Endothelial cell of umbilical vein (primary cell): ENCODE data around the gene PPFIBP2. TPM values are rescaled to one million over a fixed set of nuclear protein-coding genes. Genes with fewer than 3 reads are reported as not detected.

Experiments used
- BruUV-seq: library from RNA; stranded (reverse); fragments of 400-500 nt; replicated peaks from 2 replicates; lab custom pipeline; 2021; lab: Mats Ljungman, UMichigan
- CTCF ChIA-PET: fragments of 300-600, 350-600 bp; sonication (Branson Sonifier 250); formaldehyde crosslinking; loops from one replicate; lab custom pipeline; 2021; ENCODE audit warnings: antibody characterized with exemption, inconsistent platforms; lab: Charles Lee
- POLR2A ChIA-PET: fragments of 300-600, 350-600 bp; sonication (Branson Sonifier 250); formaldehyde crosslinking; loops from one replicate; lab custom pipeline; 2021; ENCODE audit warnings: antibody characterized with exemption, inconsistent platforms; lab: Charles Lee
- DNase-seq: peaks from one replicate; pipeline ENCODE4 v3.0.0-alpha.2; 2011; ENCODE audit warnings: low read depth, low spot score
- FAIRE-seq: peaks from 2 replicates; lab custom pipeline; 2011; peaks lifted over from hg19 to GRCh38; lab: Jason Lieb, UNC
- H2AFZ ChIP-seq: 2 replicates; pipeline ENCODE4 v1.6.0; 2012; ENCODE audit warnings: low read depth, low read length, control low read depth, inconsistent platforms
- H3K27ac ChIP-seq: 2 replicates; pipeline ENCODE4 v1.5.1; 2011; ENCODE audit warnings: low read depth, mild to moderate bottlenecking, control low read depth, low read length, moderate library complexity; ENCODE audit not compliant: insufficient read depth
- H3K27me3 ChIP-seq, 2 experiments: 2 replicates each; pipeline versions ENCODE4 v1.6.0 to v1.6.1; 2011; ENCODE audit warnings: low read length in 2 of 2, mixed read lengths in 1 of 2; ENCODE audit not compliant: control insufficient read depth in 2 of 2, insufficient read depth in 2 of 2
- H3K36me3 ChIP-seq, 2 experiments: 2 replicates in 1 of 2; 3 replicates in 1 of 2; pipeline ENCODE4 v1.5.1; 2011; ENCODE audit warnings: low read length in 2 of 2, mild to moderate bottlenecking in 1 of 2, moderate library complexity in 1 of 2; ENCODE audit not compliant: control insufficient read depth in 2 of 2, insufficient read depth in 2 of 2; ENCODE audit errors: extremely low read depth in 1 of 2
- H3K4me1 ChIP-seq: 3 replicates; pipeline ENCODE4 v1.5.1; 2011; ENCODE audit warnings: mild to moderate bottlenecking, low read length; ENCODE audit not compliant: control insufficient read depth, insufficient read depth; ENCODE audit errors: extremely low read depth
- H3K4me2 ChIP-seq: 2 replicates; pipeline ENCODE4 v1.6.1; 2011; ENCODE audit warnings: low read length, control low read depth, mixed read lengths; ENCODE audit not compliant: insufficient read depth
- H3K4me3 ChIP-seq, 3 experiments: fragments of 200-600 bp in 1 of 3; sonication (generic), shearing (Covaris generic) in 1 of 3; replicated peaks in 1 of 3; 2 replicates each; pipeline ENCODE4 v1.5.1; 2011 to 2016; ENCODE audit warnings: control low read depth in 3 of 3, low read length in 3 of 3, mild to moderate bottlenecking in 2 of 3, inconsistent platforms in 1 of 3, low read depth in 1 of 3, moderate library complexity in 1 of 3; ENCODE audit not compliant: insufficient read depth in 1 of 3
- H3K79me2 ChIP-seq: 2 replicates; pipeline ENCODE4 v1.6.0; 2012; ENCODE audit warnings: low read length, inconsistent platforms; ENCODE audit not compliant: control insufficient read depth, insufficient read depth
- H3K9ac ChIP-seq: replicated peaks from 2 replicates; pipeline ENCODE3; 2011; ENCODE audit warnings: low read length, control low read depth; ENCODE audit not compliant: insufficient read depth; ENCODE audit errors: extremely low read depth
- H3K9me1 ChIP-seq: replicated peaks from 3 replicates; pipeline ENCODE4 v1.6.0; 2011; ENCODE audit warnings: mild to moderate bottlenecking, low read length; ENCODE audit not compliant: control insufficient read depth, insufficient read depth; ENCODE audit errors: extremely low read depth
- H3K9me3 ChIP-seq: replicated peaks from 2 replicates; pipeline ENCODE4 v1.5.1; 2012; ENCODE audit warnings: low read length, inconsistent platforms; ENCODE audit not compliant: control insufficient read depth, insufficient read depth
- H4K20me1 ChIP-seq: replicated peaks from 2 replicates; pipeline ENCODE3; 2011; ENCODE audit warnings: mild to moderate bottlenecking, low read length; ENCODE audit not compliant: control insufficient read depth, insufficient read depth; ENCODE audit errors: extremely low read depth
- CTCF ChIP-seq, 2 donors: IDR thresholded peaks; 1 replicate in 1 of 2; 2 replicates in 1 of 2; pipeline ENCODE4 v1.5.1; 2011; ENCODE audit warnings: low read length in 2 of 2, mild to moderate bottlenecking in 2 of 2, moderate library complexity in 2 of 2, control low read depth in 1 of 2, inconsistent platforms in 1 of 2, low read depth in 1 of 2; ENCODE audit not compliant: insufficient read depth in 1 of 2; ENCODE audit errors: extremely low read depth in 1 of 2
- EZH2 ChIP-seq: IDR thresholded peaks from 2 replicates; pipeline ENCODE4 v1.6.1; 2012; ENCODE audit warnings: borderline replicate concordance, low read depth, mild to moderate bottlenecking, moderate library complexity, low read length, inconsistent platforms; ENCODE audit not compliant: severe bottlenecking
- FOS ChIP-seq: IDR thresholded peaks from 2 replicates; pipeline ENCODE4 v1.6.1; 2011; ENCODE audit warnings: mild to moderate bottlenecking, low read length, moderate library complexity, borderline replicate concordance; ENCODE audit not compliant: insufficient read depth
- GATA2 ChIP-seq: IDR thresholded peaks from 2 replicates; pipeline ENCODE4 v1.7.0; 2011; ENCODE audit warnings: low read depth, mild to moderate bottlenecking, moderate library complexity, mixed read lengths, low read length; ENCODE audit not compliant: insufficient read length, insufficient read depth
- JUN ChIP-seq: IDR thresholded peaks from 2 replicates; pipeline ENCODE4 v1.6.1; 2011; ENCODE audit warnings: borderline replicate concordance, low read depth; ENCODE audit not compliant: insufficient read length, insufficient read depth
- MYC ChIP-seq: IDR thresholded peaks from one replicate; pipeline ENCODE4 v1.6.1; 2011; ENCODE audit warnings: mild to moderate bottlenecking, low read depth, low read length
- POLR2A ChIP-seq: IDR thresholded peaks from 2 replicates; pipeline ENCODE4 v1.6.1; 2012; ENCODE audit warnings: low read depth, mild to moderate bottlenecking, control low read depth, low read length
- POLR2AphosphoS5 ChIP-seq: IDR thresholded peaks from 2 replicates; pipeline ENCODE4 v1.6.1; 2012; ENCODE audit warnings: low read depth, mild to moderate bottlenecking, control low read depth, low read length, moderate library complexity; ENCODE audit not compliant: insufficient read depth
- dilution Hi-C: fragments of 300-500 bp; cut with MboI; formaldehyde crosslinking; loops from one replicate; pipeline ENCODE4 v1.15.0; 2019; ENCODE audit warnings: low sequenced_read_pairs; ENCODE audit not compliant: extremely low pct_ligation_motif_present
- intact Hi-C: fragments of 100-400 bp; cut with micrococcal nuclease; formaldehyde crosslinking; loops from one replicate; pipeline ENCODE4 v1.10.0; 2022
- polyA plus RNA-seq, 4 experiments: library from polyadenylated mRNA; depleted of rRNA in 3 of 4; stranded (reverse) in 3 of 4; unstranded in 1 of 4; fragments of >200 nt; gene quantifications; 2 replicates each; pipeline versions ENCODE4 v1.2.1 to v1.2.3, GENCODE V29; 2011 to 2012; ENCODE audit warnings: missing spikeins in 1 of 4
- total RNA-seq: library from RNA; stranded (reverse); gene quantifications from 2 replicates; pipeline ENCODE4 v1.2.3, GENCODE V29; 2021
- TF ChIP-seq, protein P1 (sequence below): IDR thresholded peaks from 2 replicates; pipeline ENCODE4 v1.6.1; 2011; ENCODE audit not compliant: insufficient read depth, insufficient read length

PPFIBP2 gene
- total and polyA plus RNA-seq, 2 donors (not counting 3 experiments of a cell fraction or from before 2014, with no cell fraction given) = 1.3 to 4.0 TPM

DNA sequence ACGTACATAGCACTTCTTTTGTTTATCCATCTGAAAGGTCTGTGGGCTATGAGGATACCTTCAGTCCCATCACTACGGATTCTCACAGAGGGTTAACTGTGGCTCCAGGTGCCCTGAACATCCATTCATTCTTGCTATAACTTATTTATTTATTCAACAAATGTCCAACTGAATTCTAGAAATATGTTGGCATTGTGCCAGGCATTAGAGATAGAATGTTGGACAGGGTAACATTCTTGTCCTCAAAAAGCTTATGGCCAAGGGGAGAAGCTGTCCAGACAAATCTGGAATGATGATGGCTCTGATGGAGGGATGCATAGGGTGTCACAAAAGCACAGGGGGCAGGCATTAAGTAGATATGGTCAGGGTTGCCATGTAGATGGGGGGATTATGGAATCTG lies 20.1 kb upstream of the PPFIBP2 start:
- H3K4me3 ChIP-seq = no peak overlapping the region
- H4K20me1 ChIP-seq = no peaks in the 10 kb centered on the region
- H3K9ac ChIP-seq = no peak overlapping the region
- H2AFZ ChIP-seq = no peak overlapping the region
- dilution Hi-C loops (no loop called here), intact Hi-C loops (no loop called here)
- POLR2A ChIA-PET = no interaction called here
- H3K79me2 ChIP-seq = no peaks in the 10 kb centered on the region
- FAIRE-seq (no peak), DNase-seq (no peak)
- H3K4me2 ChIP-seq = no peak overlapping the region
- H3K27ac ChIP-seq = no peak overlapping the region
- no peaks in the 10 kb centered on the region for H3K4me1 ChIP-seq
- no peaks in the 10 kb centered on the region for H3K27me3 ChIP-seq
- CTCF ChIA-PET = no interaction called here
- no peaks in the 10 kb centered on the region for H3K9me3 ChIP-seq
- H3K36me3 ChIP-seq = no peaks in the 10 kb centered on the region
- BruUV-seq = no TSS peak
- TF ChIP-seq EZH2 = no peak
- no peaks in the 10 kb centered on the region for H3K9me1 ChIP-seq

- dilution Hi-C loops = no loop called here
- CTCF ChIA-PET = no interaction called here
These were observed 19.6 kb upstream of the PPFIBP2 start for GRCh38 chr11:7494086-7494745.

More at GRCh38 chr11:7494086-7494745, 19.6 kb upstream of the PPFIBP2 start:
- no peak overlapping the region for H2AFZ ChIP-seq
- intact Hi-C loops = no loop called here
- no peaks in the 10 kb centered on the region for H3K9me3 ChIP-seq
- H3K9ac ChIP-seq = no peak overlapping the region
- BruUV-seq = no TSS peak
- no peak overlapping the region for H3K4me3 ChIP-seq
- H3K27ac ChIP-seq = no peak overlapping the region
- no peaks in the 10 kb centered on the region for H3K4me1 ChIP-seq
- FAIRE-seq (no peak), DNase-seq (no peak)
- no peaks in the 10 kb centered on the region for H4K20me1 ChIP-seq
- H3K4me2 ChIP-seq = no peak overlapping the region
- TF ChIP-seq EZH2 = no peak
- no peak for TF ChIP-seq FOS
- no peak for TF ChIP-seq MYC
- TF ChIP-seq CTCF (IDR thresholded peaks at IDR 0.05; ENCODE audit: extremely low read depth in 1 of 2, insufficient read depth in 1 of 2, low read depth in 1 of 2, low read length in 2 of 2) = no peak
- TF ChIP-seq JUN = no peak
- TF ChIP-seq, protein P1, sequence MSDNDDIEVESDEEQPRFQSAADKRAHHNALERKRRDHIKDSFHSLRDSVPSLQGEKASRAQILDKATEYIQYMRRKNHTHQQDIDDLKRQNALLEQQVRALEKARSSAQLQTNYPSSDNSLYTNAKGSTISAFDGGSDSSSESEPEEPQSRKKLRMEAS = no peak
- TF ChIP-seq POLR2A = no peak
- no peak for TF ChIP-seq POLR2AphosphoS5
- TF ChIP-seq GATA2 = no peak
- H3K9me1 ChIP-seq = no peaks in the 10 kb centered on the region
- H3K27me3 ChIP-seq = no peaks in the 10 kb centered on the region
- H3K36me3 ChIP-seq = no peaks in the 10 kb centered on the region
- POLR2A ChIA-PET = no interaction called here
- no peaks in the 10 kb centered on the region for H3K79me2 ChIP-seq
